Measurements from ENCODE around the gene RAB9A.
A peak's percentile ranks its signal among the peaks of the same experiment; 100 is the strongest.
"Not testable (repeated sequence)": the region's sequence is repeated elsewhere in the genome, so short reads cannot be mapped to it uniquely, and the experiment has no call there.

The RAB9A gene

DNA sequence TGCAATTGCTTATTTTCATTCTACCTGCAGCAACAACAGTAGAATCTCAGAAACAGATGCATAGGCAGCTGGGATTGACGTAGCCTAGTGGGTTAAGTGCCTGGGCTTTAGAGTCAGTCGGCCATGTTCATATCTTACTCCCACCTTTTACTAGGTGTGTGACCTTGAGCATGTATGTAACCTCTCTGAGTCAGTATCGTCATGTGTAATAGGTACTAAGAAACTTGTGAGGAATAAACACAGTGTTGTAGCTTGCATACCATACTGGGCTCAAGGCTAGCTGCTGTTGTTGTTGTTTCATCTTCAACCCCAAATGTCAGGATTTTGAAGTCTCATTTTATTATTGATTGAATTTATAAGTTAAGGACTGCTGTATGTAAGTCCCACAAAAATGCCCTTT lies 14.2 kb downstream of the RAB9A start:
- no peak for DNase-seq

GRCh38 chrX:13703589-13703988 lies 14.7 kb downstream of the RAB9A start:
- DNase-seq: no peak

DNA sequence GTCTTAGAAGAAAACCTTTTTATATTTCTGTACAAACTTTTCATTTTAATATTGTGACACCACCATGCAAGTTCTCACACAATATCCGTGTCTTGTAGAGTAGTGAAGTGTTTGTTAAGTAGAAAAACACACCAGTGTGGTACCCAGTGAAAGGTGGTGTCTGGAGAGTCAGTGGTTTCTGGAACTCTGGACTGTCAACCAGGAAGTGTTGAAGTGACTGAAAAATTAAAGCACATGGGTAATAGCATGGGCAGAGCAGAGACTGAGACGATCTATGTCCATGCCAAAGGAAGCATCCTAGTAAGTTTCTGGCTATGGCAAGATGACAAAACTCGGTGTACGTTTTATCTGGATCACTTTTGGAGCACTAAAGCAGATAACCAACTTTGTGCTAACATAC lies 22.2 kb downstream of the RAB9A start:
- DNase-seq: no peak

DNA sequence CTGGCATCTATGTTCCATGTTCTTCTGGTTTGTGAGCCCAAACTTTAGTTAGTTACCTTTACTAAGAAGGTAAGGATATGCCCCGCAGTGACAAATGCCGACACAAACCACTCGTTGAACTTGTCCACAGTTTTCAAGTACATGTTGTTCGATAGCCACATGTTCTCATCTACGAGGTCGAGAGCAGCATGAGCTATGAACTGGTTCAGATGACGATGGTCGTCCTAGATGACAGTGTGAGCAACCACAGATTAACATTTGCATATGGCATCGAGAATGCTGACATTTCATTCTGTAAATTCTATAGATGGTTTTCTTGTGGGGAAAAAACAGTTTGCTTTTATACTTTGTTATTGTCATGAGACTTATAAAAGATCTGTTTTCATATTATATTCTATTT lies 27.5 kb downstream of the RAB9A start:
- DNase-seq: peak; percentile 43

- peak; percentile 76 for DNase-seq
These were observed 28.0 kb downstream of the RAB9A start for GRCh38 chrX:13716905-13717304.

GRCh38 chrX:13717700-13718472 lies 29.0 kb downstream of the RAB9A start:
- no peak for DNase-seq

DNA sequence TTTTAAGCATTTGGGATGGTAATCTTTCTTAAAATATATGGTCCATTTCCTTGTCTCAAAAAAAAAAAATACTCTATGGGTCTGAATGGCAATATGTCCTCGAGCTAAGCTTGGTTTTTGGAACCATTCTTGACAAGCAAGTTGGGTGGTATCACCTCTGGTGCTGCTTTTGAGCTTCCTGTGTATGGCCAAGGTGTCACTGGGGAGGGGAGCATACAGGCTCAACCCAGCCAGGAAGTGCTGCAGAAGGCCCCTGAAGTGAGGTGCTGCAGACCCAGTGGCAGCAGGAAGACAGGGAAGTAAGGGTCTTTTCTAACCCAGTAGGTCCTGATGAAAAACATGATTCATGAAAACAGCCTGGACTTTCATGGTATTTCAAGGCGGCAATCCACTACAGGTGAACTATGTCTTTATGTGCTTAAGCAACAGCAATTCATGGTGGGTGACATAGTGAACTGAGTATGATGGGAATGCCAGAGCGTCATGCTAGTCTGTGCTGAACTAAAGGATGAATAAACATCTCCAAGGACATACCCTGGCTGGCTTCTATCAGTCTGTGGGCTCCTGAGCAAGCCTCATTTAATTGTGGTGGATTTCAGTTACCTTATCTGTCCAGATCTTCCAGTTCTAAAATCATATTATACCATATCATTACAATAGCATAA lies 30.4 kb downstream of the RAB9A start:
- DNase-seq: peak; percentile 44

- DNase-seq: no peak
These were observed 32.4 kb downstream of the RAB9A start for GRCh38 chrX:13721371-13721770.

DNA sequence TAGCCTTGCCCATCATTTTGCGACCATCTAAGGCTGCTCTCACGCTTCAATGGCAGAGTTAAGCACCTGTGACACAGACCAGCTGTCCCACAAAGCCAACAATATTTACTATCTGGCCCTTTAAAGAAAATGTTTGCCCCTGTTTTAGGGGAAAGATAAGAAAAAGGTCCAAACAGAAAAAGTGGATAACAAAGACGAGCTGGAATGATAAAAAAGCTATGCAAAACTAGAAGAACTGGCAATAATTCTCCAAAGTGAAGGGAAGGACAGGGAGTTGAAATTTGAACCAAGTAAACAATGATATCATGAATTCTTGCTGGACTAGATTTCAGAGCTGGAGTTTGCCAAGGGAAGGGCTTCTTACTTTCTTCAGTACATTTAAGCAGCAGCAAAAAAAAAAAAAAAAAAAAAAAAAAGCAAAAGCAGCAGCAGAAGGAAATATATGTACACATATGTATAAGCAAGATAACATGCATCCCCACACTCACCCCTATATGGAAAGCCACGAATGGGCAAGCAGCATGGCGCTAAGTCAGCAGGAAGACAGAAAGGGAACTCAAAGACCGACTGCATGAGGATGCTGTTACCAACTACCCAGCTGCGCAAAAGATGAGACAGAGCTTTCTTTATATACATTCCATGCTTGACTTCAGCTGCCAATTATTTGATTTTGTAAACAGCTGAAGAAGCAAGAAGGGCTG lies 33.0 kb downstream of the RAB9A start:
- DNase-seq: no peak

- peak; percentile 73 for DNase-seq
These were observed 36.0 kb downstream of the RAB9A start for GRCh38 chrX:13724878-13725277.

DNA sequence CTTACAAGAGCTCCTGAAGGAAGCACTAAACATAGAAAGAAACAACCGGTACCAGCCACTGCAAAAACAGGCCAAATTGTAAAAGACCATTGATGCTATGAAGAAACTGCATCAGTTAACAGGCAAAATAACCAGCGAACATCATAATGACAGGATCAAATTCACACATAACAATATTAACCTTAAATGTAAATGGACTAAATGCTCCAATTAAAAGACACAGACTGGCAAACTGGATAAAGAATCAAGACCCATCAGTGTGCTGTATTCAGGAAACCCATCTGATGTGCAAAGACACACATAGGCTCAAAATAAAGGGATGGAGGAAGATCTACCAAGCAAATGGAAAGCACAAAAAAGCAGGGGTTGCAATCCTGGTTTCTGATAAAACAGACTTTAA lies 37.7 kb downstream of the RAB9A start:
- not testable (repeated sequence) for DNase-seq

- DNase-seq: not testable (repeated sequence)
These were observed 41.6 kb downstream of the RAB9A start for GRCh38 chrX:13730523-13730922.

- DNase-seq: no peak
These were observed 43.5 kb downstream of the RAB9A start for GRCh38 chrX:13732246-13733067.

- no peak for DNase-seq
These were observed 44.6 kb downstream of the RAB9A start for GRCh38 chrX:13733506-13733905.

DNA sequence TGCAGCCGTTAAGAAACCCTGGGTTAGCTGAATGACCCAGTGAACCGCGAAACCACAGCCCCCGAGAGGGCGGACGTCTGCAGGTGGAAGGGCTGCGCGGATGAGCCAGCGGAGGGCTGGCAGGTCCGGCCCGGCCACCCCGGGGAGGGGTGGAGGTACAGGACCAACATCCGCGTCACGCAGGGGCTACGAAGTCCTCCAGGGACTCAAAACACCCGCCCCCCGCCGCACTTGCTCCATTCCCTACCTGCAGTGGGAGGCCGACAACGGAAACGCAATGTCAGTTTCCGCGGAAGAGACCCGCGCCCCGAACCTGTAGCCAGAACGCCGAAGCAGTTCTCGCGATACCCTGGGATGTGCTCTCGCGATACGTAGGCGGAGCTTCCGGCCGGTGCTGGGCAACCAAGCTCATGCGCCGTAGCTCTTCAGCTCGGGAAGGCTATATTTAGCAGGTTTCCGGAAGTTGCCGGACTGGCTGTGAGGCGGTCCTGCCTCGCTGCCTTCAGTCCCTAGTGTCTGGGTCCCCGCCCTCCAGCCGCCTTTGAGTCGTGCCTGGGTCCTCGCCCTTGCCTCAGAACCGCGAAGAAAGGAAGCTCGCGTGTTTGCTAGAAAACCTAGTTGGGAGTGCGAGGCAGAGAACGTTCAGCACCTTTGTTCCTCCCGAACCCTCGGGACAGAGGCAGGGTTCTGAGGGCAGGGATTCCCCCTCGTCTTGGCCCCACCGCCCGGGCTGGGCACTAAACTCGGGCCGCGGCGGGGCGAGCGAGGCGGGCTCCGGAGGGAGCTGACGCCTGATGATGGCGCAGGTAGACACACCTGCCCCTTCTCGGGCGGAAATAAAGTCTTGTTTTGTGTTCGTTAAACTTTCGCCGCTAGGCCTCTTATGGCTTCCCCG lies 45.6 kb downstream of the RAB9A start, which contains the start of the genes OFD1 and TRAPPC2:
TSS of gene OFD1 (plus strand) at position 471 of the 895 bp plus-strand sequence. CDS start at position 795, 324 bp downstream.
TSS of gene TRAPPC2 (minus strand) at position 343 of the 895 bp plus-strand sequence. CDS start 14,657 bp downstream, outside the sequence.
- DNase-seq: peak; percentile 95

DNA sequence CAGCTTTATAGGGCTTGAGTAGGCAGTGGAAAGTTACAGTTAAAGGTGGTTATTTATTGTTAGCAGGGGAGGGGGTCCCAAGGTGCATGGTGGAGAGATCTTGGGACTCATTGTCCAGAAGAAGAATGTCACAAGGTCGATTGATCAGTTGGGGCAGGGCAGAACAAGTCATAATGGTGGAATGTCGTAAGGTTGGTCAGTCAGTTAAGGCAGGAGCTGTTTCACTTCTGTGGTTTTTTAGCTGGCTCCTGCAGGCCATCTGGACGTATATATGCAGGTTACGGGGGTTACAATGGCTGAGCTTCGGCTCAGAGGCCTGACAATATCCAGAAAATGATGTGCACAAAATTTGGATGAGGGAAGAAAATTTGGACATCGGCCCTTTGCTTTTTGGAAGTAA lies 52.8 kb downstream of the RAB9A start:
- no peak for DNase-seq

GRCh38 chrX:13742397-13743176 lies 53.7 kb downstream of the RAB9A start:
- peak; percentile 80 for DNase-seq

GRCh38 chrX:13747836-13748235 lies 58.9 kb downstream of the RAB9A start:
- peak; percentile 58 for DNase-seq

GRCh38 chrX:13748486-13748885 lies 59.6 kb downstream of the RAB9A start:
- no peak for DNase-seq

GRCh38 chrX:13750204-13750603 lies 61.3 kb downstream of the RAB9A start:
- peak; percentile 64 for DNase-seq

GRCh38 chrX:13750812-13751211 lies 61.9 kb downstream of the RAB9A start:
- DNase-seq: no peak

Data from CD4-positive, alpha-beta T cell treated with Interleukin-17A for 1 hour (primary cell).